CD4-positive, alpha-beta T cell (primary cell): ENCODE data around the gene PLXNA2. TPM values are rescaled to one million over a fixed set of nuclear protein-coding genes. Genes with fewer than 3 reads are reported as not detected.

Source experiments
- ATAC-seq: fragments of 200-7000 bp; cut with Tn5 transposase; one replicate; pipeline ENCODE4 v1.10.0; 2022; ENCODE audit warnings: mild to moderate bottlenecking; ENCODE audit not compliant: poor library complexity
- CTCF ChIA-PET: fragments of 350-600 bp; sonication (Branson Sonifier 250); formaldehyde crosslinking; loops from one replicate; lab custom pipeline; 2021; ENCODE audit warnings: antibody characterized with exemption, inconsistent platforms; lab: Charles Lee
- POLR2A ChIA-PET: fragments of 350-600 bp; sonication (Branson Sonifier 250); formaldehyde crosslinking; loops from one replicate; lab custom pipeline; 2021; ENCODE audit warnings: antibody characterized with exemption, inconsistent platforms; lab: Charles Lee
- DNase-seq, 14 experiments: peaks; one replicate each; pipeline ENCODE4 v3.0.0-alpha.2; 2013 to 2020; ENCODE audit warnings: mixed read lengths in 2 of 14
- H3K27ac ChIP-seq, 2 donors: one replicate each; pipeline versions ENCODE4 v1.5.1 to v1.7.0; 2013; ENCODE audit warnings: low read length in 2 of 2, low read depth in 1 of 2, mild to moderate bottlenecking in 1 of 2
- H3K27me3 ChIP-seq, 2 experiments: 1 replicate in 1 of 2; 2 replicates in 1 of 2; pipeline versions ENCODE4 v1.6.1 to v1.7.0; 2013; ENCODE audit warnings: low read length in 2 of 2, control low read depth in 1 of 2, mild to moderate bottlenecking in 1 of 2, moderate library complexity in 1 of 2; ENCODE audit not compliant: insufficient read depth in 2 of 2, control insufficient read depth in 1 of 2
- H3K36me3 ChIP-seq: one replicate; pipeline ENCODE4 v1.6.1; 2013; ENCODE audit warnings: low read length, control low read depth; ENCODE audit not compliant: insufficient read depth
- H3K4me1 ChIP-seq: one replicate; pipeline ENCODE4 v1.6.1; 2013; ENCODE audit warnings: low read length, control low read depth; ENCODE audit not compliant: insufficient read depth
- H3K4me3 ChIP-seq: one replicate; pipeline ENCODE4 v1.5.1; 2013; ENCODE audit warnings: mild to moderate bottlenecking, low read length, moderate library complexity
- H3K9me3 ChIP-seq, 2 experiments: 1 replicate in 1 of 2; 2 replicates in 1 of 2; pipeline versions ENCODE4 v1.6.1 to v1.7.0; 2013; ENCODE audit warnings: low read length in 2 of 2, mild to moderate bottlenecking in 2 of 2, control low read depth in 1 of 2, moderate library complexity in 1 of 2; ENCODE audit not compliant: control insufficient read depth in 1 of 2, insufficient read depth in 1 of 2
- H3K27ac Mint-ChIP-seq: one replicate; pipeline ENCODE4 v1.8.0; 2020; ENCODE audit warnings: mixed read lengths
- H3K27me3 Mint-ChIP-seq: one replicate; pipeline ENCODE4 v1.8.0; 2021; ENCODE audit warnings: mixed read lengths
- H3K36me3 Mint-ChIP-seq: one replicate; pipeline ENCODE4 v1.8.0; 2021; ENCODE audit warnings: low read depth, mixed read lengths
- H3K4me1 Mint-ChIP-seq: one replicate; pipeline ENCODE4 v1.8.0; 2021; ENCODE audit warnings: low read depth, mixed read lengths
- H3K4me3 Mint-ChIP-seq: one replicate; pipeline ENCODE4 v1.8.0; 2020; ENCODE audit warnings: mild to moderate bottlenecking, mixed read lengths
- H3K9me3 Mint-ChIP-seq: one replicate; pipeline ENCODE4 v1.8.0; 2020; ENCODE audit warnings: mixed read lengths
- intact Hi-C, 2 experiments: fragments of 100-400 bp; cut with DNase I in 1 of 2; cut with micrococcal nuclease in 1 of 2; formaldehyde crosslinking; loops; one replicate each; pipeline versions ENCODE4 v1.15.1 to v1.9.0; 2023 to 2025; cut with DNase I, micrococcal nuclease
- total RNA-seq, 174 experiments: library from RNA in 2 of 174; stranded (reverse) in 2 of 174; gene quantifications; one replicate each; pipeline ENCODE4 v1.2.3 and lab custom pipeline; 2021 to 2026
- TF ChIP-seq, protein P1 (sequence below): fragments of 200-600 bp; IDR thresholded peaks from one replicate; pipeline ENCODE4 v1.8.0; 2022; ENCODE audit warnings: antibody characterized with exemption, mild to moderate bottlenecking

Gene PLXNA2
- total RNA-seq, 2 experiments from 2014 or later, result 0.75 to 0.77 TPM

DNA sequence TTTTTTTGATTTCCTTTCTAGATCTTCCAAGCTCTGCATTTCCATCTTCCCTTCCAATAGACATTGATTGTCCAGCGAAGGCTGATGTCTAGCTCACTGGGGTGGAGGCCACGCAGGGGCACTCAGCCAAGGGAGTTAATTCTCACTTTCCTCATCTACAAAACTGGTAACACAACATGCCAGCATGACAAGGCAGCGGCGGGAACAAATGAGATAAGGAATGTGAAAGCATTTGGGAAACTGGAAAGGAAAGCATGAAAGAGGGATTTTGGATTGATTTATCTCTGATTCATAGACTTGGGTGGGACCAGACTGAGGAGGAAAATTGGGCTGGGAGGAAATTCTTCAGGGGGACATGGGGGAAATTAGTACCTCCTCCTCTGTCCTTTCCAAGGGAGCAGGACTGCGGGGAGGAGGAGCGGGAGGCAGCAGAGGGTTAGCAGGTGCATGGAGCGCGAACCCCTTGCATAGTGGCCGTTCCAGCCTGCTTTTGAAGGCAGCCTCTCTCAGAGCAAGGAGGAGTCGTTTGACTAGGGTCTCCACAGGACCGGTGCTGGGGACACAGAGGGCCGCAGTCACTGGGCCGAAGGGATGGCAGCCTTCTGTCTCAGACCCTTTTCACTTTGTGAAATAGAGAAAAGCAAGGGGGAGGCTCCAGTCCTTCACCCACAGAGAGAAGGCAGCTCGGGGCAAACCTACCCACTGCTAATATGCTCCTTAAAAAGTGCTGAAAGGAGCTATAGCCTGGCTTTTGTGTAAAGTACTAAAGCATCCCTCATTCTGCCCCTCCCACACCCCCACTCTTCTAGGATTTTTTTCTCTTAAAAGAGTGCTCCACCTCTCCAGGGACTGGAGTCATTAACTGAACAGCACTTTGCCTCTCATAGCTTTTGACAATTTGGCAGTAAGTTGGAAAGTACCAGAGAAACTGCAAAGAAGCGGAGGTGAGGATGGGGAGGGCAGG is 89.2 kb downstream of the PLXNA2 start:
- Mint-ChIP-seq H3K4me1 (no peaks in the 10 kb centered on the region), H3K36me3 (no peaks in the 10 kb centered on the region), H3K9me3 (no peaks in the 10 kb centered on the region), H3K27me3 (peaks cover 6% of the 10 kb centered on the region), H3K4me3 (no peak overlapping the region), H3K27ac (no peak overlapping the region)
- ChIA-PET CTCF (no interaction called here), POLR2A (no interaction called here)
- intact Hi-C loops, result no loop called here
- H3K36me3 ChIP-seq, result no peaks in the 10 kb centered on the region
- ATAC-seq, result no peak
- DNase-seq, result no peak
- TF ChIP-seq, protein P1, sequence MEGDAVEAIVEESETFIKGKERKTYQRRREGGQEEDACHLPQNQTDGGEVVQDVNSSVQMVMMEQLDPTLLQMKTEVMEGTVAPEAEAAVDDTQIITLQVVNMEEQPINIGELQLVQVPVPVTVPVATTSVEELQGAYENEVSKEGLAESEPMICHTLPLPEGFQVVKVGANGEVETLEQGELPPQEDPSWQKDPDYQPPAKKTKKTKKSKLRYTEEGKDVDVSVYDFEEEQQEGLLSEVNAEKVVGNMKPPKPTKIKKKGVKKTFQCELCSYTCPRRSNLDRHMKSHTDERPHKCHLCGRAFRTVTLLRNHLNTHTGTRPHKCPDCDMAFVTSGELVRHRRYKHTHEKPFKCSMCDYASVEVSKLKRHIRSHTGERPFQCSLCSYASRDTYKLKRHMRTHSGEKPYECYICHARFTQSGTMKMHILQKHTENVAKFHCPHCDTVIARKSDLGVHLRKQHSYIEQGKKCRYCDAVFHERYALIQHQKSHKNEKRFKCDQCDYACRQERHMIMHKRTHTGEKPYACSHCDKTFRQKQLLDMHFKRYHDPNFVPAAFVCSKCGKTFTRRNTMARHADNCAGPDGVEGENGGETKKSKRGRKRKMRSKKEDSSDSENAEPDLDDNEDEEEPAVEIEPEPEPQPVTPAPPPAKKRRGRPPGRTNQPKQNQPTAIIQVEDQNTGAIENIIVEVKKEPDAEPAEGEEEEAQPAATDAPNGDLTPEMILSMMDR, result no peak
- no peak overlapping the region for H3K27ac ChIP-seq
- H3K4me1 ChIP-seq, result no peaks in the 10 kb centered on the region
- no peaks in the 10 kb centered on the region for H3K27me3 ChIP-seq
- H3K9me3 ChIP-seq, result no peaks in the 10 kb centered on the region
- no peak overlapping the region for H3K4me3 ChIP-seq

DNA sequence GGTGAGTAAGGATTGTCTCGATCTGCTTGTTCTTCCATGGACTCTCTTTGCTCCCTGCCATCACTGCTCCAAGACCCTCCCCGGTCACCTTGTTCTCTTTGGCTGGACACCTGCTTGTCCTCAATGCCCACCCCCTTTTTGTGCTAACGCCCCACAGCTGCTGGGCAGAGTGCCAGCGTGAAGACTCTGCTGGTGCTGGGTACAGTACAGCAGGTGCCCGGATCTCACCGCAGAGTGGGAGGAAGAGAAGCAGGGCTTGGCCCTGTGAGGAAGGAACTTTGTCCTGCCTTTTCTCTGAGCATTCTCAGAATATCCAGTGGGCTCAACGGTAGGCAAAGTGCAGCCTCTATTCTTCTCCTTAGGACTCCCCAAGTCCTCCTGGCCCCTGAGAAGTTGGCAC is 90.1 kb downstream of the PLXNA2 start:
- no peaks in the 10 kb centered on the region for H3K4me1 Mint-ChIP-seq
- no peak overlapping the region for H3K4me3 Mint-ChIP-seq
- peaks cover 6% of the 10 kb centered on the region for H3K27me3 Mint-ChIP-seq
- Histone ChIP-seq H3K4me1 (no peaks in the 10 kb centered on the region), H3K9me3 (no peaks in the 10 kb centered on the region), H3K4me3 (no peak overlapping the region), H3K36me3 (no peaks in the 10 kb centered on the region), H3K27me3 (no peaks in the 10 kb centered on the region), H3K27ac (no peak overlapping the region)
- ChIA-PET POLR2A (no interaction called here), CTCF (no interaction called here)
- intact Hi-C loops, result no loop called here
- no peaks in the 10 kb centered on the region for H3K36me3 Mint-ChIP-seq
- H3K9me3 Mint-ChIP-seq, result no peaks in the 10 kb centered on the region
- peak in 1 of 14 experiments; percentile 2 for DNase-seq
- TF ChIP-seq, protein P1, result no peak
- no peak overlapping the region for H3K27ac Mint-ChIP-seq
- ATAC-seq, result no peak

DNA sequence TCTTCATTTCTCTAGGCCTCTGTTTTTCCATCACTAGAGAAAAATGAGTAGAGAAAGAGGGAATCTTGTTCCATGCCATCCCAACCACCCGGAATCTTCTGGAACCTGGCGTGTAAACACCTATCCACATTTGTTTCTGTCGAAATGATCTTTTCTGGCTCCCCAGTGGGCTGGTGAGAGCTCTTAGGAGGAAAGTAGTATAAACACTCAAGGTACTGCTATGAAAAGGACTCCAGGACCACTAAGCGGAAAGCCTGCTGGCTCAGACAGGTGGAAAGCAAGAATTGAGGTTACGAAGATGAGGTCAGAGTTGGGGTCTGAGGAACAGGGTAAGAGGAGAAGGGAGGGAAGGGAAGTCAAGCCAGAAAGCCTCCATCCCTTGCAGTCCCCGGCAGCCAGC is 90.8 kb downstream of the PLXNA2 start:
- Mint-ChIP-seq H3K36me3 (no peaks in the 10 kb centered on the region), H3K9me3 (no peaks in the 10 kb centered on the region), H3K27me3 (peaks cover 6% of the 10 kb centered on the region), H3K4me1 (no peaks in the 10 kb centered on the region), H3K27ac (no peak overlapping the region), H3K4me3 (no peak overlapping the region)
- no peak for ATAC-seq
- intact Hi-C loops, result no loop called here
- ChIA-PET POLR2A (no interaction called here), CTCF (no interaction called here)
- TF ChIP-seq, protein P1, result no peak
- H3K36me3 ChIP-seq, result no peaks in the 10 kb centered on the region
- H3K27me3 ChIP-seq, result no peaks in the 10 kb centered on the region
- H3K9me3 ChIP-seq, result no peaks in the 10 kb centered on the region
- DNase-seq, result no peak
- no peaks in the 10 kb centered on the region for H3K4me1 ChIP-seq
- H3K4me3 ChIP-seq, result no peak overlapping the region
- H3K27ac ChIP-seq, result no peak overlapping the region
